T-helper 9 cell (primary cell): Measurements from ENCODE around the gene HS6ST1.
"Not testable (repeated sequence)": the region's sequence is repeated elsewhere in the genome, so short reads cannot be mapped to it uniquely, and the experiment has no call there.

Source experiments
- DNase-seq: peaks from one replicate; pipeline ENCODE4 v3.0.0-alpha.2; 2020

HS6ST1 gene

GRCh38 chr2:128280901-128281321, 37.8 kb downstream of the HS6ST1 start:
- no peak for DNase-seq

GRCh38 chr2:128280158-128280871, 38.4 kb downstream of the HS6ST1 start:
- DNase-seq: no peak

- DNase-seq: no peak
Observed at GRCh38 chr2:128279786-128280157, 38.9 kb downstream of the HS6ST1 start.

GRCh38 chr2:128279009-128279408, 39.7 kb downstream of the HS6ST1 start:
- DNase-seq: no peak

GRCh38 chr2:128277961-128278681, 40.5 kb downstream of the HS6ST1 start:
- DNase-seq: no peak

- DNase-seq: no peak
Observed at GRCh38 chr2:128276878-128277675, 41.6 kb downstream of the HS6ST1 start.

- DNase-seq: no peak
Observed at GRCh38 chr2:128275498-128276045, 43.1 kb downstream of the HS6ST1 start.

- no peak for DNase-seq
Observed at GRCh38 chr2:128274218-128274617, 44.5 kb downstream of the HS6ST1 start.

GRCh38 chr2:128273469-128274081, 45.1 kb downstream of the HS6ST1 start:
- DNase-seq: no peak

- no peak for DNase-seq
Observed at GRCh38 chr2:128272601-128273468, 45.8 kb downstream of the HS6ST1 start.

GRCh38 chr2:128271911-128272600, 46.6 kb downstream of the HS6ST1 start:
- no peak for DNase-seq

- no peak for DNase-seq
Observed at GRCh38 chr2:128271597-128271910, 47.1 kb downstream of the HS6ST1 start.

GRCh38 chr2:128270672-128271596, 47.7 kb downstream of the HS6ST1 start:
- DNase-seq: no peak

GRCh38 chr2:128269990-128270671, 48.5 kb downstream of the HS6ST1 start:
- DNase-seq: no peak

GRCh38 chr2:128269063-128269989, 49.3 kb downstream of the HS6ST1 start:
- no peak for DNase-seq

GRCh38 chr2:128268611-128269010, 50.1 kb downstream of the HS6ST1 start:
- not testable (repeated sequence) for DNase-seq

- DNase-seq: not testable (repeated sequence)
Observed at GRCh38 chr2:128268145-128268544, 50.5 kb downstream of the HS6ST1 start.

- not testable (repeated sequence) for DNase-seq
Observed at GRCh38 chr2:128267649-128268048, 51.0 kb downstream of the HS6ST1 start.
